H1 (cell line): Measurements from ENCODE around the gene MTHFD1. TPM values are rescaled to one million over a fixed set of nuclear protein-coding genes. Genes with fewer than 3 reads are reported as not detected.

ENCODE experiments used
- CTCF ChIA-PET: fragments of 300-600 bp; sonication (Branson Sonifier 250); formaldehyde crosslinking; loops from one replicate; lab custom pipeline; 2021; ENCODE audit not compliant: partially characterized antibody; lab: Charles Lee
- POLR2A ChIA-PET: fragments of 300-600 bp; sonication (Branson Sonifier 250); formaldehyde crosslinking; loops from one replicate; lab custom pipeline; 2021; ENCODE audit warnings: inconsistent platforms; ENCODE audit not compliant: partially characterized antibody; lab: Charles Lee
- DNase-seq, 2 experiments: peaks; one replicate each; pipeline versions ENCODE4 v3.0.0 to v3.0.0-alpha.2; 2010 to 2022; ENCODE audit warnings: low spot score in 2 of 2, low read depth in 1 of 2, mixed read lengths in 1 of 2
- FAIRE-seq: peaks from 2 replicates; lab custom pipeline; 2011; peaks lifted over from hg19 to GRCh38; lab: Jason Lieb, UNC
- H2AFZ ChIP-seq: 2 replicates; pipeline ENCODE4 v1.8.1; 2012; ENCODE audit warnings: low read length, inconsistent platforms
- H2AK5ac ChIP-seq: 2 replicates; pipeline ENCODE4 v1.6.1; 2013; ENCODE audit warnings: low read depth, low read length
- H2BK120ac ChIP-seq: replicated peaks from 2 replicates; pipeline ENCODE3; 2013; ENCODE audit warnings: low read depth, low read length, inconsistent platforms
- H2BK12ac ChIP-seq: 2 replicates; pipeline ENCODE4 v1.6.1; 2013; ENCODE audit warnings: low read depth, low read length
- H2BK15ac ChIP-seq: 2 replicates; pipeline ENCODE4 v1.6.1; 2013; ENCODE audit warnings: low read length
- H2BK20ac ChIP-seq: 2 replicates; pipeline ENCODE4 v1.6.1; 2013; ENCODE audit warnings: low read length
- H2BK5ac ChIP-seq: 2 replicates; pipeline ENCODE4 v1.6.1; 2013; ENCODE audit warnings: low read depth, low read length
- H3K14ac ChIP-seq: 2 replicates; pipeline ENCODE4 v1.6.1; 2013; ENCODE audit warnings: inconsistent platforms; ENCODE audit not compliant: insufficient read length
- H3K18ac ChIP-seq: 2 replicates; pipeline ENCODE4 v1.6.1; 2013; ENCODE audit warnings: low read length; ENCODE audit errors: extremely low read depth
- H3K23ac ChIP-seq: 2 replicates; pipeline ENCODE4 v1.6.1; 2013; ENCODE audit warnings: inconsistent platforms; ENCODE audit not compliant: insufficient read length
- H3K23me2 ChIP-seq: 2 replicates; pipeline ENCODE4 v1.6.1; 2013; ENCODE audit warnings: low read depth, low read length
- H3K27ac ChIP-seq: 2 replicates; pipeline ENCODE4 v1.6.1; 2011; ENCODE audit warnings: low read depth, low read length, inconsistent platforms
- H3K27me3 ChIP-seq, 4 experiments: replicated peaks in 1 of 4; 1 replicate in 1 of 4; 2 replicates in 3 of 4; pipeline versions ENCODE4 v1.6.1 to v1.8.1; 2011 to 2013; ENCODE audit warnings: low read length in 3 of 4, mild to moderate bottlenecking in 3 of 4, inconsistent platforms in 2 of 4, mixed read lengths in 2 of 4, moderate library complexity in 1 of 4; ENCODE audit not compliant: control insufficient read depth in 3 of 4, insufficient read depth in 3 of 4; ENCODE audit errors: extremely low read depth in 1 of 4
- H3K36me3 ChIP-seq, 4 experiments: 2 replicates each; pipeline versions ENCODE4 v1.6.1 to v1.8.1; 2011 to 2013; ENCODE audit warnings: mild to moderate bottlenecking in 4 of 4, low read length in 3 of 4, moderate library complexity in 2 of 4, control low read depth in 1 of 4, inconsistent platforms in 1 of 4; ENCODE audit not compliant: insufficient read depth in 4 of 4, control insufficient read depth in 2 of 4
- H3K4ac ChIP-seq: replicated peaks from 2 replicates; pipeline ENCODE3; 2013; ENCODE audit warnings: low read length, low read depth, mixed read lengths, inconsistent platforms; ENCODE audit not compliant: insufficient read length
- H3K4me1 ChIP-seq, 4 experiments: replicated peaks in 1 of 4; 1 replicate in 1 of 4; 2 replicates in 3 of 4; pipeline versions ENCODE4 v1.6.1 to v1.8.1; 2011 to 2013; ENCODE audit warnings: low read length in 3 of 4, inconsistent platforms in 2 of 4, mixed read lengths in 1 of 4; ENCODE audit not compliant: insufficient read depth in 4 of 4, control insufficient read depth in 3 of 4
- H3K4me2 ChIP-seq, 2 experiments: 2 replicates each; pipeline versions ENCODE4 v1.6.1 to v1.8.1; 2011 to 2013; ENCODE audit warnings: low read depth in 2 of 2, low read length in 2 of 2, control low read depth in 1 of 2, inconsistent platforms in 1 of 2, mild to moderate bottlenecking in 1 of 2; ENCODE audit not compliant: insufficient read depth in 1 of 2
- H3K4me3 ChIP-seq, 4 experiments: fragments of 200-600, 300-600 bp in 1 of 4; sonication (generic), shearing (Covaris generic), sonication (Bioruptor Twin) in 1 of 4; 2 replicates each; pipeline versions ENCODE4 v1.5.1 to v1.8.1; 2011 to 2016; ENCODE audit warnings: low read length in 4 of 4, low read depth in 3 of 4, control low read depth in 2 of 4, inconsistent platforms in 2 of 4, mild to moderate bottlenecking in 2 of 4, mixed read lengths in 1 of 4, moderate library complexity in 1 of 4; ENCODE audit not compliant: insufficient read depth in 2 of 4; ENCODE audit errors: extremely low read depth in 1 of 4
- H3K56ac ChIP-seq: replicated peaks from 2 replicates; pipeline ENCODE3; 2013; ENCODE audit warnings: low read depth, mild to moderate bottlenecking, mixed read lengths, low read length, inconsistent platforms; ENCODE audit not compliant: insufficient read length
- H3K79me1 ChIP-seq: 2 replicates; pipeline ENCODE4 v1.6.1; 2013; ENCODE audit warnings: low read depth, low read length, control low read depth
- H3K79me2 ChIP-seq, 2 experiments: 2 replicates each; pipeline versions ENCODE4 v1.6.1 to v1.8.1; 2012 to 2013; ENCODE audit warnings: low read length in 2 of 2, mild to moderate bottlenecking in 2 of 2, inconsistent platforms in 1 of 2; ENCODE audit not compliant: insufficient read depth in 2 of 2, control insufficient read depth in 1 of 2
- H3K9ac ChIP-seq, 4 experiments: replicated peaks in 1 of 4; 1 replicate in 1 of 4; 2 replicates in 3 of 4; pipeline versions ENCODE4 v1.6.1 to v1.8.1; 2011 to 2013; ENCODE audit warnings: low read depth in 3 of 4, low read length in 3 of 4, control low read depth in 2 of 4, mild to moderate bottlenecking in 2 of 4, moderate library complexity in 2 of 4, inconsistent platforms in 1 of 4; ENCODE audit errors: extremely low read depth in 1 of 4
- H3K9me3 ChIP-seq, 2 experiments: 2 replicates each; pipeline versions ENCODE4 v1.6.1 to v1.8.1; 2012 to 2013; ENCODE audit warnings: mild to moderate bottlenecking in 2 of 2, moderate library complexity in 2 of 2, control low read depth in 1 of 2, inconsistent platforms in 1 of 2, low read depth in 1 of 2, low read length in 1 of 2, mixed read lengths in 1 of 2; ENCODE audit not compliant: insufficient read depth in 2 of 2
- H4K20me1 ChIP-seq, 2 experiments: replicated peaks in 1 of 2; 2 replicates each; pipeline versions ENCODE3 to v1.8.1; 2011 to 2013; ENCODE audit warnings: inconsistent platforms in 2 of 2, low read length in 2 of 2, mild to moderate bottlenecking in 1 of 2; ENCODE audit not compliant: insufficient read depth in 2 of 2, control insufficient read depth in 1 of 2
- H4K5ac ChIP-seq: 2 replicates; pipeline ENCODE4 v1.6.1; 2013; ENCODE audit warnings: low read length, low read depth, mixed read lengths, inconsistent platforms; ENCODE audit not compliant: insufficient read length
- H4K8ac ChIP-seq: 2 replicates; pipeline ENCODE4 v1.8.0; 2013; ENCODE audit warnings: mild to moderate bottlenecking, moderate library complexity, low read length, inconsistent platforms; ENCODE audit not compliant: insufficient read depth; ENCODE audit errors: extremely low read depth
- H4K91ac ChIP-seq: replicated peaks from 2 replicates; pipeline ENCODE3; 2013; ENCODE audit warnings: low read length, mixed read lengths, inconsistent platforms; ENCODE audit not compliant: insufficient read length
- GTF2F1 ChIP-seq: IDR thresholded peaks from 2 replicates; pipeline ENCODE4 v1.6.1; 2012; ENCODE audit warnings: low read depth, low read length, improper control_type of control experiment, borderline replicate concordance
- RBBP5 ChIP-seq: IDR thresholded peaks from 2 replicates; pipeline ENCODE4 v1.7.1; 2012; ENCODE audit warnings: low read depth, mild to moderate bottlenecking, inconsistent platforms, low read length, moderate library complexity, borderline replicate concordance
- RFX5 ChIP-seq: IDR thresholded peaks from 2 replicates; pipeline ENCODE4 v1.6.1; 2011; ENCODE audit warnings: low read depth, low read length, improper control_type of control experiment, borderline replicate concordance
- WGBS, 2 experiments: shearing (Covaris generic) in 1 of 2; methylation state at CpG; one replicate each; pipeline versions ENCODE4 v1.1.6 to v1.1.7; 2013 to 2015; ENCODE audit warnings: low lambda C conversion rate in 2 of 2, mixed read lengths in 2 of 2, inconsistent platforms in 1 of 2, low coverage in 1 of 2, missing lambda C conversion rate in 1 of 2; ENCODE audit not compliant: insufficient replicate concordance in 2 of 2, insufficient coverage in 1 of 2, insufficient read length in 1 of 2; ENCODE audit errors: extremely low coverage in 1 of 2, missing lambda C conversion rate in 1 of 2; 5-methylcytosine and 5-hydroxymethylcytosine counted together
- polyA plus RNA-seq, 7 experiments: library from polyadenylated mRNA; depleted of rRNA in 3 of 7; stranded (reverse) in 5 of 7; unstranded in 2 of 7; fragments of >200 nt in 5 of 7; fragments of 200-250 nt in 2 of 7; gene quantifications; 1 replicate in 5 of 7; 2 replicates in 1 of 7; 4 replicates in 1 of 7; pipeline versions ENCODE4 v1.2.1 to v1.2.3, GENCODE V29; 2011 to 2013; ENCODE audit warnings: missing spikeins in 2 of 7, mixed read lengths in 2 of 7
- total RNA-seq: library from RNA; stranded (reverse); fragmentation: NEBNext Ultra II Directional; extraction: Animal tissue kit (Norgen Biotek cat#: 25700); gene quantifications from 2 replicates; pipeline ENCODE4 v1.2.1, GENCODE V29; 2021
- TF ChIP-seq, protein P1 (sequence below): IDR thresholded peaks from 2 replicates; pipeline ENCODE4 v1.6.1; 2012; ENCODE audit warnings: inconsistent platforms

The MTHFD1 gene
- total and polyA plus RNA-seq, 2 of the 8 experiments (the other 6 are each of a cell fraction or from before 2014, with no cell fraction given) = 79.7 to 332 TPM

DNA sequence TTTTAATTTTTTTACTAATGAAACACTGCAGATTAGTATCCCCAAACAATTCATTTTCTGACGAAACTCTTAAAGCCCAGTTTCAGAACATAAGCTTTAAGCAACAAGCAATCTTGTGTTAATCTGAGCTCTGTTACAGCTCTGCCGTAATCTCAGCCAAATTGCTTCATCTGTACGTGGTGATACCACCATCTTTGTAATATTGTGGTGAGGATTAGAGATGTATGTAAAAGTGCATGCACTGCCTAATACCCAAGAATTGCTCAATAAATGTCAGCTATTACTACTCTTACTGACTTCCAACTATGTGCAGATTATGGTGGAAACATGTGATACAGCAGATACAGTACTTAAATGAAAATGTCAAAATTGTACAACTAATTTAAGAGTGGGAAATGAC is 78.9 kb downstream of the MTHFD1 start:
- Histone ChIP-seq H2AK5ac (no peak overlapping the region), H3K23me2 (peaks cover 13% of the 10 kb centered on the region), H2BK20ac (no peak overlapping the region), H2BK5ac (no peak overlapping the region), H3K9me3 (no peaks in the 10 kb centered on the region), H3K18ac (no peak overlapping the region), H4K91ac (no peak overlapping the region), H2BK12ac (no peak overlapping the region), H3K4ac (no peak overlapping the region), H3K27me3 (no peaks in the 10 kb centered on the region), H3K9ac (no peak overlapping the region), H3K4me2 (no peak overlapping the region), H3K4me3 (no peak overlapping the region), H3K79me2 (no peaks in the 10 kb centered on the region), H4K5ac (no peak overlapping the region), H2BK15ac (no peak overlapping the region), H3K79me1 (no peaks in the 10 kb centered on the region), H3K27ac (no peak overlapping the region), H4K8ac (no peak overlapping the region), H2BK120ac (no peak overlapping the region), H3K36me3 (no peaks in the 10 kb centered on the region; a peak in 1 of 8 replicates), H2AFZ (no peak overlapping the region), H4K20me1 (peaks cover 0 to 4% of the 10 kb centered on the region in 2 experiments), H3K4me1 (peaks cover 0 to 6% (median 4%) of the 10 kb centered on the region in 4 experiments; a peak in 4 of 7 replicates), H3K14ac (no peak overlapping the region), H3K56ac (no peak overlapping the region), H3K23ac (no peak overlapping the region)
- ChIA-PET CTCF (interaction anchor here (0.7 to 2.0 kb wide), 4 partner anchors 9 to 124 kb away, joined by 3 to 6 read pairs (median 3); no protein-coding TSS in a partner anchor), POLR2A (interaction anchor here (1.0 to 6.1 kb wide), 4 partner anchors 9 to 130 kb away, joined by 3 to 52 read pairs (median 6); partner anchors contain the start of genes ZBTB1 and ZBTB25)
- FAIRE-seq (no peak), DNase-seq (no peak)
- 83% methylated on average over 3 of the region's 3 CpGs; no CpG with 5 or more reads in 1 of the 2 experiments for WGBS, 2 experiments
- no peak for TF ChIP-seq GTF2F1
- TF ChIP-seq RBBP5 = no peak
- TF ChIP-seq, protein P1, sequence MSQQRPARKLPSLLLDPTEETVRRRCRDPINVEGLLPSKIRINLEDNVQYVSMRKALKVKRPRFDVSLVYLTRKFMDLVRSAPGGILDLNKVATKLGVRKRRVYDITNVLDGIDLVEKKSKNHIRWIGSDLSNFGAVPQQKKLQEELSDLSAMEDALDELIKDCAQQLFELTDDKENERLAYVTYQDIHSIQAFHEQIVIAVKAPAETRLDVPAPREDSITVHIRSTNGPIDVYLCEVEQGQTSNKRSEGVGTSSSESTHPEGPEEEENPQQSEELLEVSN = no peak
- no peak for TF ChIP-seq RFX5
